GM19372 (cell line): Measurements from ENCODE around the gene TMC6.

Source experiments
- ATAC-seq: cut with Tn5 transposase; IDR thresholded peaks from one replicate; pipeline ENCODE4 v1.9.1; 2021; ENCODE audit warnings: mild to moderate bottlenecking, low read depth, moderate library complexity; ENCODE audit not compliant: unreplicated experiment

TMC6 gene

DNA sequence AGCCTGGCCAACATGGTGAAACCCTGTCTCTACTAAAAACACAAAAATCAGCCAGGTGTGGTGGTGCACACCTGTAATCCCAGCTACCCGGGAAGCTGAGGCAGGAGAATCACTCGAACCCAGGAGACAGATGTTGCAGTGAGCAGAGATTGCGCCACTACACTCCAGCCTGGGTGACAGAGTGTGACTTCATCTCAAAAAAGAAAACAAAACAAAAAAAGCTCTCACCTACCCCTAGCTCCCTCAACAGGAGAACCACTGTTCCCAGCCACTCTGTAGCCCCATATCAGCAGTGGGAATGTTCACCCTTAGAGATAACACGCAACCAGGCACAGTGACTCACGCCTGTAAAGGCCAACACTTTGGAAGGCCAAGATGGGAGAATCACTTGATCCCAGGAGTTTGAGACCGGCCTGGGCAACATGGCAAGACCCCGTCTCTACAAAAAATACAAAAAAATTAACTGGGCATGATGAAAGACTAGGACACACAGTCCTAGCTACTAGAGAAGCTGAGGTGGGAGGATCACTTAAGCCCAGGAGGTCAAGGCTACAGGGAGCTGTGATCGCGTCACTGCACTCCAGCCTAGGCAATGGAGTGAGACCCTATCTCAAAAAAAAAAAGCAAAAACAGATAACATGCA lies 7.4 kb upstream of the TMC6 start:
- ATAC-seq = no peak

GRCh38 chr17:78134899-78135385 lies 6.4 kb upstream of the TMC6 start:
- ATAC-seq = no peak

DNA sequence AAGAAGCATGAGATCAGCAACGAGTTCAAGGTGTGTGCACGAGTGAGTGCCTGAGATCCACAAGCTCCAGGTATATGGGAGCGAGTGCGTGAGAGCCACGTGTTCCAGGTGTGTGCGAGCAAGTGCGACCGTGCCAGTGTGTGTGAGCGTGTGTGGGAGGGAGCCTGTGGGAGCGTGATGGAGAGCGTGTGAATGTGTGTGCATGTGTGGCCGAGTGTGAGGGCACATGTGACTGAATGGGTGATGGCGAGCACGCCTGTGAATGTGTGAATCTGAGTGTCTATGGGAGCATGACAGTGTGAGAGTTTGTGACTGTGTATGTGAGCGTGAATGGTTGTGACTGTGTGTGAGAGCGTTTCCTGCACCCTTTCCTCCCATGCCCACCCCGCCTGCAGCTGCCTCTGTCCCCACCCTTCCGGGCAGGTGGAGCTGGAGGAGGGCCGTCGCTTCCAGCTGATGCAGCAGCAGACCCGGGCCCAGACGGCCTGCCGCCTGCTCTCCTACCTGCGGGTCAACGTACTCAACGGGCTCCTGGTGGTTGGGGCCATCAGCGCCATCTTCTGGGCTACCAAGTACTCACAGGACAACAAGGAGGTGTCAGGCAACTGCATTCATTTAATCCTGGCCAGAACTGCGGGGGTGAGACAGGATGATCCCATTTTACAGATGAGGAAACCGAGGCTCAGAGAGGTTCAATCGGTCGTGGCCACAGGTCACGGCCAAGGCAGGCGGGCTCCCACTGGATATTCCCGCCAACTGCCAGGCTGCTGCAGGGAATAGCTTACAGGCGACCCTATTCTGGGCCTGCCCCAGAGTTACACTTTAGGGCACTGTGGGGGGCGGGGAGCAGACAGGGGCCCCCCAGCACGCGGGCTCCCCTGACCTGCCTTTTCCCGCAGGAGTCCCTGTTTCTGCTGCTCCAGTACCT lies 5.7 kb upstream of the TMC6 start:
- ATAC-seq = no peak

DNA sequence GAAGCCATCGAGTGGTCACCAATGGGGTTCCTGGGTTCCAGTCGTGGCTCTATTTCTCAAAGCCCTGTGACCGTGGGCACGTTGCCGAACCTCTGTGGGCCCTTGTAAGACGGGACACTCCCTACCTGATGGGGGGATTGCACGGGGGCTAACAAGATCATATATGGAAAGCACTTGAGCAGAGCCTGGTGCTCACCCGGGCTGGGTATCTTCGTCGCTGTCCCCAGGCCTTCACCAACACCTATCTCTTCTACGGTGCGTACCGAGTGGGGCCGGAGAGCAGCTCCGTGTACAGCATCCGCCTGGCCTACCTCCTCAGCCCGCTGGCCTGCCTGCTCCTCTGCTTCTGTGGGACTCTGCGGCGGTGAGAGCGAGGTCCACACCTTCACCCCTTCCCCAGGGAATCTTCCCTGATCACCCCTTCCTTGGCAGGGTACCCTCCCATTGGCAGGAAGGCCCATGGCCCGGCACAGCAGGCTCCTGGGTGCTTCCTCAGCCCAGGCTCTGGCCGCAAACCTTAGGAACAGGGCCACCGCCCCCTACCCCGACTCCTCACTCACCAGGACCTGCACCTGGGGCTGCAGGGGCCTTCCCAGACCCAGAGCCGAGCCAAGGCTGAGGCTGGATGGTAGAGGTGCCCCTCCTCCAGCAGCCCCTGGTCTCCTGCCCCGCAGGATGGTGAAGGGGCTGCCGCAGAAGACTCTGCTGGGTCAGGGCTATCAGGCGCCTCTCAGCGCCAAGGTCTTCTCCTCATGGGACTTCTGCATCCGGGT lies 4.8 kb upstream of the TMC6 start:
- no peak for ATAC-seq

DNA sequence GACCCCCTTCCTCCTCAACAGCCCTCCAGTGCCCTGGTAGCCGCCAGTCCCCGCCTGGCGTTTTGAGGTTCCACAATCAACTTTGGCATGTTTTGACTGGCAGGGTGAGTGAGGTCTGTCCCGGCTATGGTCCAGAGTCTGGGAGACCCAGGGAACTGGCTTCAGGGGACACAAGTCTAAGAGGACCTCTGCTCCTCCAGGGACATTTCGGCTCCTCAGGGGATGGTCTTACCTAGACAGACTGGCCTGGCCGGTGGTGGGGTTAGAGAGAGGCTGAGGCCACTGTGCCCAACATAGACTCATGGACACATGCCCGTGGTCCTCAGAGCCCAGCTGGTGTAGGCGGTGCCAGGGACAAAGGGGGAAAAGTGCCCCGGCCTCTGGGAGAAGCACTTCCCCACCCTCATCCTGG lies 4.2 kb upstream of the TMC6 start:
- ATAC-seq = no peak

DNA sequence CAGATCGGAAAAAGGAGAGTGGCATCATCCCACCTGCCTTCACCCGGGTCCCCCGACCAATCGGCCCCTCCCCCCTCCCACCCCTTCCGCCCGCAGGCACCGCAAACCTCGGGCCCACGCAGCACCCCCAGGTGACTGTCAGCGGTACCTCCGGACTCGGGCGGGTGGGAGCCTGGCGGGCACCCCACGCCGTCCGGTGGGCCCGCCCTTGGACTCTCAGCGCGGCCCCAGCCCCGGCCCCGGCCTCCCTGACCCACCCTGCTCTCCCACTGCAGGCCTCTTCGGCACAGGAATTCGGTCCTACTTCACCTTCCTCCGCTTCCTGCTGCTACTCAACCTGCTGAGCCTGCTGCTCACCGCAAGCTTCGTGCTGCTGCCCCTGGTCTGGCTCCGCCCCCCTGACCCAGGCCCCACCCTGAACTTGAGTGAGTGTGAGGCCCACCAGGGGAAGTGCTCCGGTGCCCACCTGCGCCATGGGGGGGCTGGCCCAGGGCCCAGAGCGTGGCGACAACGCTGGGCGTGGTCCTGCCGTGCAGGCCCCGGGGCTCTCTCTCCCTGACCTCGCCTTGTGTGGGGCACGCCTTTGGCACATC lies 3.6 kb upstream of the TMC6 start:
- ATAC-seq = no peak

DNA sequence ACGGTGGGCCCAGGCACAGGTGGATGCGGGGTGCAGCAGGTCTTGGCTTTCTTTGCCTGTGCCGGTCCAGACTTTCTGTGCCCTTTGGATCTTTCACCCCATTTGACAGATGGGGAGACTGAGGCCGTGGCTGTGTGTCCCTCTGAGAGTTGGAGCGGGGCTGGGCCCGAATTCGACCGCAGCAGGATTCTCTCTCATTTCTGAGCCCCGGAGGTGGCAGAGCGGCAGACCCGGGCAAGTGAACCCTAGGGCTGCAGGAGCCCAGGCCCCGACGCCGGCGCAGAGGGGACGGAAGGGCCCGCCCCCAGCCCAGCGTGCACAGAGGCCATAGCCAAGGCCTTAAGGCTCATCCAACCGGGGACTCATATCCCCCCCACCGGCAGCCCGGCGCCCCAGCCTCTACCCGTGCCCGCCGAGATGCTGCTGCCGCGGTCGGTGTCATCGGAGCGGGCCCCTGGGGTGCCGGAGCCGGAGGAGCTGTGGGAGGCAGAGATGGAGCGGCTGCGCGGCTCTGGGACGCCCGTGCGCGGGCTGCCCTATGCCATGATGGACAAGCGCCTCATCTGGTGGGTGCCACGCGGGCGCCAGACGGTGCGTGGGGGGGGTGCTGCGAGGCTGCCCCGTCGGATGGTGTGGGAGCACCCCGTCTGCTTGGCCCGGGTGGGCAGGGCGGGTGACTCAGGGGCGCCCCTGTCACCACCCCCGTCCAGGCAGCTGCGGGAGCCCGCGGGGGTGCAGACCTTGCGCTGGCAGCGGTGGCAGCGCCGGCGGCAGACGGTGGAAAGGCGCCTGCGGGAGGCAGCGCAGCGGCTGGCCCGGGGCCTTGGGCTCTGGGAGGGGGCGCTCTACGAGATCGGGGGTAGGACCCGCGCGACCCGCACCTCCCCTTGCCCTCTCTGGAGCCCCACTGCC lies 2.9 kb upstream of the TMC6 start:
- no peak for ATAC-seq

- ATAC-seq = no peak
Observed at GRCh38 chr17:78130437-78131101, 2.0 kb upstream of the TMC6 start, which contains the start of gene TMC8. Gene TMC8 (plus strand): TSS chr17:78130771. CDS start chr17:78131589, 818 bp downstream.

GRCh38 chr17:78130090-78130436 lies 1.5 kb upstream of the TMC6 start:
- ATAC-seq = no peak

DNA sequence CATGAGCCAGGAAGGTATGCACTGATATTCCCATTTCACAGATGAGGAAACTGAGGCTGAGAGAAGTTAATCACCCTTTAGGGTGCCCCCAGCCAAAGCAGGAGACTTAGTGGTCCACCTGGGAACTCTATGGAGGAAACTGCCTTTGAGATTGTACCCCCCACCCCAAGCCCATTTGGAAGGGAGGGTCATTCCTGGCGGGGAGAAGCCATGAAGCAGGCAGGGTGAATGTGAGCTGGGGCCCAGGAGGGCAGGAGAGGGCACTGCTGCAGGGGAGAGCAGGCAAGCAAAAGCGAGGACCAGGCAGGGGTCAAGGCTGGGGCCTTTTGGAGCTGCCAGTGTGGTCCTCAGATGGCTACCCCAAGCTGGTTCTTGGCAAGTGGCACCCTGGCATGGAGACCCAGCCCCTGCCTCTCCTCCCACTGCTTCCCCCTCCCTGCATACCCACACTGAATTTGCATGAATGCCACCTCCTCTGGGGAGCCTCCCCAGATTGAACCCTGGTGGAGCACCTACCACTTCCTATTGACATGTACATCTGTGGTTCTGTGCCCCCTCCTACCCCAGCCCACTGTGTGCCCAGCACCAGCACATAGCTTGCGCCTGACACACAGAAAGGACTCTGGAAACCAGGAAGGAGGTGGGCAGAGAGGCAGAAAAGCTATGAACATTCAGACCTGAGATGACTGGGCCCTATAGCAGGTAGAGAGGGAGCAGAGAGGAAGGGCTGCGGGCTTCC lies 965 bp upstream of the TMC6 start:
- no peak for ATAC-seq

GRCh38 chr17:78127888-78128550 lies 536 bp downstream of the TMC6 start:
- ATAC-seq = no peak

DNA sequence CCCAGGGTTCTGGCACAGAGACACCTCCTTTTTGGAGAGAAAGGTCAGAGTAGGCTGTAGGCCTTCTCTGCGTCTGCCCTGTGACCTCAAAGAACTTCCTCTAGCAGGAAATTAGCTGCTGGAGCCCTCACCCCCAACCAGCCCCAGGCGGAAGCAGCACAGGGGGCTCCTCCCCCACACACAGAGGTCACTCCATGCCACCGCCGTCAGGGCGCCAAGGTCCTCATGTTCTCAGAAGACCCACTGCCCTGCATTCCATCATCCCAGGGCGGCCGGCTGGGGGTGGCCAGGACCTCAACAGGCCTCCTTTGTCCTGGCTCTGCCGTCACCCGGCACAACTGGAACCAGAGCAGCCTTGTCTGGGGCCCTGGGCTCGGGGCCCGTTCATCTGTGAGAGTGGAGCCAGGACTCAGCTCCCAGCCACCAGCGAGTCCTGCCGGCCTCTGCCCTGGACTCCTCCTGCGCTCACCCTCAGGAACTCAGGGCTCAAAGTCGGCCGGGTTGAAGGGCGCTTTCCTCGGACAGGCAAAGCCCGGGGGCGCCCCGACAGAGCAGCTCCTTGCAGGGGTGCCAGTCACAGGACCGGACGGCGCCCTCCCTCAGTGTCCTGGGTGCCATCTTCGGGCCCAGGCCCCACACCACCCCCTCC lies 1.2 kb downstream of the TMC6 start:
- no peak for ATAC-seq

GRCh38 chr17:78126895-78127238 lies 1.7 kb downstream of the TMC6 start:
- no peak for ATAC-seq

GRCh38 chr17:78125976-78126894 lies 2.3 kb downstream of the TMC6 start:
- ATAC-seq = no peak

GRCh38 chr17:78125138-78125913 lies 3.2 kb downstream of the TMC6 start:
- ATAC-seq = no peak

DNA sequence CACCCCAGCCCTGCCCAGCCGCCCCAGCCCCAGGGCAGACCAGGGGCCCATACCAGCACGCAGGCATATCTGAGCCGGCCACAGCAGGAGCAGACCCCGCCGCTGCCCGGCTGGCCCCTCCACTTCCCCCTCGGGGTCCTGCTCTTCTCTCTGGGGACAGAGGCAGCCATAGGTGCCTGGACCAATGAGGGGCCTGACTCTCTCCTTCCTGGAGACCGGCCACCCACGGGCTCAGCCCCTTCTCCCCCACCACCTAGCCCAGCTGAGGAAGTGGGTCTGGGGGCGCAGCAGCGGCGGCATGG lies 3.8 kb downstream of the TMC6 start:
- no peak for ATAC-seq
